ENCODE measurements around the gene ZNF485. TPM values are rescaled to one million over a fixed set of nuclear protein-coding genes. Genes with fewer than 3 reads are reported as not detected.
"Not testable (repeated sequence)": the region's sequence is repeated elsewhere in the genome, so short reads cannot be mapped to it uniquely, and the experiment has no call there.

Gene ZNF485
- total and polyA plus RNA-seq, 5 donors = 1.2 to 2.6 (median 2.0) TPM

DNA sequence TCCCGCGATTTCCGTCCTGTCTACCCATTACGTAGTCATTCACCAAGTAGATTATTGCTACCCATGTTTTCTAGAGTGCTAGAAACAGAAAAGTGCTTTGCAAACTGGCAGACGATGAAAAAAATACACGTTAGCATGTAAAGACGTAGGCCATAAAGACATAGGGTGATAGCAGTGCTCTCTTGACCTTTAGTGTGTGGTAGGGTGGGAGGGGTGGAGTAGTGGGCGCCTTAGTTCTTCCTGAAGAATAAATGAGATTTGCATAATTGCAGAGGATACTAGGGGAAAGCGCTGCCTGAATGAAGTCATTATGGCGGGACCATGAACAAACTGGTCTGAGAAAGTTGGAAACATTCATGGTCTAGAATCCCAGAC, 948 bp downstream of the ZNF485 start:
- H3K4me1 ChIP-seq (ENCODE audit: control insufficient read depth, insufficient read depth, low read length) = no peaks in the 10 kb centered on the region
- no peaks in the 10 kb centered on the region for H3K9me3 ChIP-seq (ENCODE audit: control insufficient read depth, low read length)
- no peak overlapping the region for H3K27ac ChIP-seq (ENCODE audit: low read length)
- intact Hi-C loops (cut with DNase I) = no loop called here
- no peak for DNase-seq
- no peak for ATAC-seq
- WGBS = 80% methylated on average over 10 of the region's 10 CpGs
- no peaks in the 10 kb centered on the region for H3K27me3 ChIP-seq (ENCODE audit: control insufficient read depth, insufficient read depth)
- H3K4me3 ChIP-seq (ENCODE audit: low read length) = peak overlapping the region; percentile 83

DNA sequence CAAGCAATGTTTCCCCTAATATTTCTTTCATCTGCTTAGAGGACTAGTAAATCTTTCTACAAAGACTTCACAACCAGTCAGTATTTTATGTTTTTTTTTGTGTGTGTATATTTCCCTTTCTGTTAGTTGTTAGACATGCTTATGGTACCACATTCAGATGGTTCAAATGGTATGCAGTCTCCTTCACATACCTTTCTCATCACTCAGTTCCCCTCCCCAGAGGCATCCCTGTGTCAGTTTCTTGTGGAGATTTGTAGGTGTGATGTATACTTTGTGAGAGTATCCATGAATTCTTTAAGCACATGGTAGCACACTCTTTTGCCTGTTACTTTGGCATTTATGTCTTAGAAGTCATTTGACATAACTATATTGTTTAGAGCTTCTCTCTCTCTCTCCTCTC, 4.4 kb downstream of the ZNF485 start:
- intact Hi-C loops (cut with DNase I) = no loop called here
- H3K27me3 ChIP-seq (ENCODE audit: control insufficient read depth, insufficient read depth) = no peaks in the 10 kb centered on the region
- H3K4me3 ChIP-seq (ENCODE audit: low read length) = no peak overlapping the region
- no peaks in the 10 kb centered on the region for H3K4me1 ChIP-seq (ENCODE audit: control insufficient read depth, insufficient read depth, low read length)
- H3K27ac ChIP-seq (ENCODE audit: low read length) = no peak overlapping the region
- no peaks in the 10 kb centered on the region for H3K9me3 ChIP-seq (ENCODE audit: control insufficient read depth, low read length)
- no peak for ATAC-seq
- DNase-seq = no peak

DNA sequence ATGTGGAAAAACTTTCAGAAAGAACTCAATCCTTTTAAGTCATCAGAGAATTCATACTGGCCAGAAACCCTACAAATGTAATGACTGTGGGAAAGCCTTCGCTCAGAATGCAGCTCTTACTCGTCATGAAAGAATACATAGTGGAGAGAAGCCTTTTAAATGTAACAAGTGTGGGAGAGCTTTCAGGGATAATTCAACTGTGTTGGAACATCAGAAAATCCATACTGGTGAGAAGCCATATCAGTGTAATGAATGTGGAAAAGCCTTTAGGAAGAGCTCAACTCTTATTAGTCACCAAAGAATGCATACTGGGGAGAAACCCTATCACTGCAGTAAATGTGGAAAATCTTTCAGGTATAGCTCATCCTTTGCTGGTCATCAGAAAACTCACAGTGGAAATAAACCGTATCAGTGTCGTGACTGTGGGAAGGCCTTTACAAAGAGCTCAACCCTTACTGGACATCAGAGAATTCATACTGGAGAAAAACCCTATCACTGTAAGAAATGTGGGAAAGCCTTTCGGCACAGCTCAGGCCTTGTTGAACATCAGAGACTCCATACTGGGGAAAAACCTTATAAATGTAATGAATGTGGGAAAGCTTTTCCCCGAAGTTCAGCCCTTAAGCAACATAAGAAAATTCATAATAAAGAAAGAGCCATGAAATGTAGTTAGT, 10.6 kb downstream of the ZNF485 start:
- intact Hi-C loops (cut with DNase I) = no loop called here
- DNase-seq (no peak), ATAC-seq (no peak)
- no peak overlapping the region for H3K4me3 ChIP-seq (ENCODE audit: low read length)
- no peaks in the 10 kb centered on the region for H3K27me3 ChIP-seq (ENCODE audit: control insufficient read depth, insufficient read depth)
- WGBS = 88% methylated on average over 6 of the region's 6 CpGs
- no peak overlapping the region for H3K27ac ChIP-seq (ENCODE audit: low read length)
- H3K4me1 ChIP-seq (ENCODE audit: control insufficient read depth, insufficient read depth, low read length) = no peaks in the 10 kb centered on the region
- peaks cover 7% of the 10 kb centered on the region for H3K9me3 ChIP-seq (ENCODE audit: control insufficient read depth, low read length)

DNA sequence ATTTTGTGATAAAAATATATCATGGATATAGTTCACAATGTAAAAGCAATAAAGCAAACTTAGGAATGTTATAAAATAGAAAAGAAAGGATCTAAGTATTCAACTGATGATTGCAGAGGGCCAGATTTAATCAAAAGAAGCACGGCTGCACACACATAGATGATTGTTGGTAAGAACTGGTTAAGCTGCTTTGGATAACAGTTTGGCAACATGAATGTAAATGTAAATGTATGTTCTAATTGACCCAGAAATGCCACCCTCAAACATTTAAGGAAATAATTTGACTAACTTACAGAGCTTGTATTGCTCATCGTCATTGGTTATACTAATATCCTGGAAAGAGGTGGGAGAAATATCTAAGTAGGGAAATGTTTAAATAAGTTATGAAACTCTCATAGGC, 13.1 kb downstream of the ZNF485 start:
- WGBS = 94% methylated on average over 2 of the region's 2 CpGs
- Histone ChIP-seq H3K4me3 (ENCODE audit: low read length) (no peak overlapping the region), H3K27ac (ENCODE audit: low read length) (no peak overlapping the region), H3K9me3 (ENCODE audit: control insufficient read depth, low read length) (peaks cover 7% of the 10 kb centered on the region), H3K27me3 (ENCODE audit: control insufficient read depth, insufficient read depth) (no peaks in the 10 kb centered on the region), H3K4me1 (ENCODE audit: control insufficient read depth, insufficient read depth, low read length) (no peaks in the 10 kb centered on the region)
- ATAC-seq (no peak), DNase-seq (no peak)
- intact Hi-C loops (cut with DNase I) = no loop called here

DNA sequence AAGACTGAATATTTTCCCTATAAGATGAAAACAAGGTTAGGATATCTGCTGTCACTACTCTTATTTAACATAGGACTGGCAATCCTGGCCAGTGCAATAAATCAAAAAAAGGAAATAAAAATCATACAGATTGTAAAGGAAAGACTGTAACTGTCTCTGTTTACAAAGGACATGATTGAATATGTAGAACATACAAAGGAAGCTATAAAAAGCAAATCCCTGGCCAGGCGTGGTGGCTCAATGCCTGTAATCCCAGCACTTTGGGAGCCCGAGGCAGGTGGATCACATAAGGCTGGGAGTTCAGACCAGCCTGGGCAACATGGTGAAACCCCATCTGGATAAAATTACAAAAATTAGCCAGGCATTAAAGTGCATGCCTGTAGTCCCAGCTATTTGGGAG, 15.8 kb downstream of the ZNF485 start:
- ATAC-seq (no peak), DNase-seq (no peak)
- 81% methylated on average over 2 of the region's 2 CpGs for WGBS
- Histone ChIP-seq H3K4me1 (ENCODE audit: control insufficient read depth, insufficient read depth, low read length) (no peaks in the 10 kb centered on the region), H3K27ac (ENCODE audit: low read length) (no peak overlapping the region), H3K9me3 (ENCODE audit: control insufficient read depth, low read length) (peaks cover 2% of the 10 kb centered on the region), H3K4me3 (ENCODE audit: low read length) (no peak overlapping the region), H3K27me3 (ENCODE audit: control insufficient read depth, insufficient read depth) (no peaks in the 10 kb centered on the region)
- intact Hi-C loops (cut with DNase I) = no loop called here

DNA sequence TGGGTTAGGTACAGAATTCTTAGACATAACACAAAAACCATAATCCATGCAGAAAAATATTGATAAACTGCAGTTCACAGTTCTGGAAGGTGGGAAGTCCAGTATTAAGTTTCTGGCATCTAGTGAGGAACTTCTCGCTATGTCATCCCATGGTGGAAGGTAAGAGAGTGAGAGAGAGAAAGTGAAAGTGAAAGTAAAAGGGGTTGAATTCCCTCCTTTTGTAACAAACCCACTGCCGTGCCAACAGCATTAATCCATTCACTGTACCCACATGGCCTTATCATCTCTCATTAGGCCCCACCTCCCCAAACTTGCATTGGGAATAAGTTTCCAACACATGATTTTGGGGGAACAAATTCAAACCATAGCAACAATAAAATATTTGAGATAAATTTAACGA, 17.1 kb downstream of the ZNF485 start:
- WGBS = 51% methylated on average over 3 of the region's 3 CpGs
- intact Hi-C loops (cut with DNase I) = no loop called here
- peak overlapping the region; percentile 48 for H3K4me3 ChIP-seq (ENCODE audit: low read length)
- H3K9me3 ChIP-seq (ENCODE audit: control insufficient read depth, low read length) = no peaks in the 10 kb centered on the region
- H3K27ac ChIP-seq (ENCODE audit: low read length) = no peak overlapping the region
- no peaks in the 10 kb centered on the region for H3K4me1 ChIP-seq (ENCODE audit: control insufficient read depth, insufficient read depth, low read length)
- DNase-seq = no peak
- peak; percentile 36 to 55 for ATAC-seq
- H3K27me3 ChIP-seq (ENCODE audit: control insufficient read depth, insufficient read depth) = no peaks in the 10 kb centered on the region

DNA sequence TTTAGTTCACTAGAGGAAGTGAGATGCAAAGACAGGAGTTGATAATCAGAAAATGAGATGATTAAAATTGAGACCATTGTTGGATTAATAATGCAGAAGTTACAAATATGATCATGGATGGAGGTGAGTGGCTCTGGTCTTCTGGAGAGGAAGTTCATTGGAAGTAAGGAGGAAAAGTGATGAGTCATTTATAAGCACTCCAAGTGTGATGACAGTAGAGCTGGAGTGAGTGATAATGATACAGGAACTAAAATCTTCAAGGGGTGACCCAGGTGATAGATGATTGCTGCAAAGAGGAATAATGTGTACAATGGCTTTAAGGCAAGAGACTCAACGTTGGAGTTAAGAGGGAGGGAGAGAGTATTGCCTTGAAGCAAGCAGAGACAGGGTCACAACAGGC, 21.7 kb downstream of the ZNF485 start:
- Histone ChIP-seq H3K4me3 (ENCODE audit: low read length) (no peak overlapping the region), H3K4me1 (ENCODE audit: control insufficient read depth, insufficient read depth, low read length) (no peaks in the 10 kb centered on the region), H3K27ac (ENCODE audit: low read length) (no peak overlapping the region), H3K9me3 (ENCODE audit: control insufficient read depth, low read length) (no peaks in the 10 kb centered on the region), H3K27me3 (ENCODE audit: control insufficient read depth, insufficient read depth) (no peaks in the 10 kb centered on the region)
- WGBS = 49% methylated on average over 1 of the region's 1 CpG
- ATAC-seq = no peak
- no peak for DNase-seq
- intact Hi-C loops (cut with DNase I) = no loop called here

DNA sequence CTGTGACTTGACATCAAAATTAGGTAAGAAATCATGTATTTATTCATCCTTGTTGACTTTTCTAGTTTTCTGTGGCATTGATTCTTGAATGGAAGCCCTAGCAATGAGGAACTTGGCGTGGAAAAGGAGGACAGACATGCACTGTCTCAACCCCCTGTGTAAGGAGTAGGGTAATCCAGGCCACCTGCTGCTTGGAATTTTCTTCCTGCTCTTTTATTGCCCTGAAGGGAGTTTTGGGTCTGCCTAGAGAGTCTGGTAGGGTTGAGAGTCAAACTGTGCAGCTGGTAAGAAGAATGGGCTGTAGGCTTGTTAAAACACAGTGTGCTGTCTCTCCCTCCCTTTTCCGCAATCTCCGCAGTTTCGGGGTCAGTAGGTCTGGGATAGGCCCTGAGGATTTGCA, 22.7 kb downstream of the ZNF485 start:
- Histone ChIP-seq H3K4me1 (ENCODE audit: control insufficient read depth, insufficient read depth, low read length) (no peaks in the 10 kb centered on the region), H3K4me3 (ENCODE audit: low read length) (no peak overlapping the region), H3K27me3 (ENCODE audit: control insufficient read depth, insufficient read depth) (no peaks in the 10 kb centered on the region), H3K9me3 (ENCODE audit: control insufficient read depth, low read length) (no peaks in the 10 kb centered on the region), H3K27ac (ENCODE audit: low read length) (no peak overlapping the region)
- 96% methylated on average over 4 of the region's 4 CpGs for WGBS
- no peak for DNase-seq
- no peak for ATAC-seq
- intact Hi-C loops (cut with DNase I) = no loop called here

DNA sequence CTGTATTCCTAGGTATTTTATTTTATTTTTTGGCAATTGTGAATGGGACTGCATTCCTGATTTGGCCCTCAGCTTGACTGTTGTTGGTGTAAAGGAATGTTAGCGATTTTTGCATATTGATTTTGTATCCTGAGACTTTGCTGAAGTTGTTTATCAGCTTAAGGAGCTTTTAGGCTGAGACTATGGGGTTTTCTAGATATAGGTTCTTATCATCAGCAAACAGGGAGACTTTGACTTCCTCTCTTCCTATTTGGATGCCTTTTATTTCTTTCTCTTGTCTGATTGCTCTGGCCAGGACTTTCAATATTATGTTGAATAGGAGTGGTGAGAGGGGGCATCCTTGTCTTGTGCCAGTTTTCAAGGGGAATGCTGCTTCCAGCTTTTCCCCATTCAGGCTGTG, 29.6 kb downstream of the ZNF485 start:
- ATAC-seq; H3K4me1 ChIP-seq (ENCODE audit: control insufficient read depth, insufficient read depth, low read length); DNase-seq; H3K9me3 ChIP-seq (ENCODE audit: control insufficient read depth, low read length); H3K4me3 ChIP-seq (ENCODE audit: low read length); H3K27me3 ChIP-seq (ENCODE audit: control insufficient read depth, insufficient read depth); H3K27ac ChIP-seq (ENCODE audit: low read length); intact Hi-C loops (cut with DNase I): not testable (repeated sequence)
- WGBS = 46% methylated on average over 1 of the region's 1 CpG

DNA sequence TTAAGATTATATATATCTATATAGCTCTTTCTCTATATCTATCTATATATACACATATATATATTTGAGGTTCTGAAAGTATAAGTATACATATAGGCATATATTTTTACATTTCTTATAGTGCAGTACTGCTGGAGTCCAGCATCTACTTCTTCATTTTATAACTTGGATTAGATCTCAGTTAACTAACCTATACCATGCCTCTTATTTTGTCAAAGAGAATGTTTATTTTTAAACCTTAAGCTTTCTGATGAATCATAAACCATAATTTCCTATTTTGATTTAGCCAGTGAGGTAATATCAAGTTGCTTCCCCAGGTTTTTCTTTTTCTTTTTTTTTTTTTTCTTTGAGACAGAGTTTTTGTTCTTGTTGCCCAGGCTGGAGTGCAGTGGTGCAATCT, 34.4 kb downstream of the ZNF485 start:
- Histone ChIP-seq H3K4me1 (ENCODE audit: control insufficient read depth, insufficient read depth, low read length) (no peaks in the 10 kb centered on the region), H3K4me3 (ENCODE audit: low read length) (no peak overlapping the region)
- intact Hi-C loops (cut with DNase I) = no loop called here

DNA sequence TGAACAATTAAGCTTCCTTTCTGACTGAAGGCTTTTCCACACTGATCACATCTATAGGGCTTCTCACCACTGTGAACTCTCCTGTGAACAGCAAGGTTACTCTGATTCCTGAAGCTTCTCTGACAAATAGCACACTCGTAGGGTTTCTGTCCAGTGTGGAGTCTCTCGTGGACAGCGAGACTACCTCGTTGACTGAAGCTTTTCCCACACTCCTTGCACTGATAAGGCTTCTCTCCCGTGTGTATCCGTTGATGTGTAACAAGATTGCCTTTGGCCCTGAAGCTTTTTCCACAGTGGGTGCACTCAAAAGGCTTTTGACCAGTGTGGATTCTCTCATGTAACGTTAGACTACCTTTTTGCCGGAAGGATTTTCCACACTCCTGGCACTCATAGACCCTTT, 38.0 kb downstream of the ZNF485 start:
- WGBS = 98% methylated on average over 8 of the region's 8 CpGs
- ATAC-seq (no peak), DNase-seq (no peak)
- Histone ChIP-seq H3K4me3 (ENCODE audit: low read length) (peak overlapping the region; percentile 9), H3K27ac (ENCODE audit: low read length) (no peak overlapping the region), H3K27me3 (ENCODE audit: control insufficient read depth, insufficient read depth) (no peaks in the 10 kb centered on the region), H3K4me1 (ENCODE audit: control insufficient read depth, insufficient read depth, low read length) (no peaks in the 10 kb centered on the region), H3K9me3 (ENCODE audit: control insufficient read depth, low read length) (peaks cover 16% of the 10 kb centered on the region)
- intact Hi-C loops (cut with DNase I) = no loop called here

More for the DNA sequence above, 34.4 kb downstream of the ZNF485 start:
- Histone ChIP-seq H3K9me3 (ENCODE audit: control insufficient read depth, low read length) (peaks cover 13% of the 10 kb centered on the region), H3K27me3 (ENCODE audit: control insufficient read depth, insufficient read depth) (no peaks in the 10 kb centered on the region), H3K27ac (ENCODE audit: low read length) (no peak overlapping the region)
- DNase-seq (no peak), ATAC-seq (no peak)

DNA sequence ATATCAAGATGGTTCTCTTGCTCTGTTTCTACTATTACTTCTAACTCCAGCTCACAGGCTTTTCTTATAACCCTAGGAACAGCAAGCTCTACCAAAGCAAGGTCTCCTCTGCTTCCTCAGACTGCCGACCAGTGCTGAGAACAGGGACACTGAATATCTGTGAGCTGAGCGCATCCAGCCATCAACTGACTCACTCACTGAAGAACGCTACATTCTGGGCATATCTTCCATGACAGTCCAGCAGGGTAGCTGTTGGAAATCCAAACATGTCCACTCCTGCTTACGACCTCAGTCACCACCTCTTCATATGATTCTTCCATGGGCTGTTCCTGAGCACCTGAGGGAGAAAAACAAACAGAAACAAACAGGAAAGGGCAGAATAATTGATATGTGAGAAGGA, 39.6 kb downstream of the ZNF485 start:
- over 99% methylated on average over 4 of the region's 4 CpGs for WGBS
- ATAC-seq = no peak
- Histone ChIP-seq H3K9me3 (ENCODE audit: control insufficient read depth, low read length) (peaks cover 16% of the 10 kb centered on the region), H3K27me3 (ENCODE audit: control insufficient read depth, insufficient read depth) (no peaks in the 10 kb centered on the region), H3K27ac (ENCODE audit: low read length) (no peak overlapping the region), H3K4me1 (ENCODE audit: control insufficient read depth, insufficient read depth, low read length) (no peaks in the 10 kb centered on the region), H3K4me3 (ENCODE audit: low read length) (no peak overlapping the region)
- DNase-seq = no peak
- intact Hi-C loops (cut with DNase I) = no loop called here

All from right cardiac atrium (tissue), 5 donors.